Effector memory CD4-positive, alpha-beta T cell (primary cell): ENCODE data around the gene JSRP1.

Experiments
- DNase-seq, 3 donors: peaks; one replicate each; pipeline ENCODE4 v3.0.0-alpha.2; 2020
- H3K27ac ChIP-seq: 2 replicates; pipeline ENCODE4 v1.7.0; 2013; ENCODE audit warnings: mild to moderate bottlenecking, low read length, moderate library complexity; ENCODE audit not compliant: insufficient read depth, poor library complexity, severe bottlenecking
- H3K27me3 ChIP-seq: replicated peaks from 2 replicates; pipeline ENCODE4 v1.7.0; 2013; ENCODE audit warnings: mild to moderate bottlenecking, low read length; ENCODE audit not compliant: insufficient read depth, control insufficient read depth, poor library complexity, severe bottlenecking
- H3K36me3 ChIP-seq: 2 replicates; pipeline ENCODE4 v1.7.0; 2013; ENCODE audit warnings: mild to moderate bottlenecking, low read length, moderate library complexity; ENCODE audit not compliant: control insufficient read depth, insufficient read depth
- H3K4me1 ChIP-seq: 2 replicates; pipeline ENCODE4 v1.7.0; 2013; ENCODE audit warnings: low read length, mild to moderate bottlenecking; ENCODE audit not compliant: control insufficient read depth, insufficient read depth, poor library complexity, severe bottlenecking
- H3K4me3 ChIP-seq: 2 replicates; pipeline ENCODE4 v1.7.0; 2013; ENCODE audit warnings: low read length, low read depth, mild to moderate bottlenecking; ENCODE audit not compliant: insufficient read depth, poor library complexity, severe bottlenecking
- H3K9me3 ChIP-seq: 2 replicates; pipeline ENCODE4 v1.7.0; 2013; ENCODE audit warnings: mild to moderate bottlenecking, low read length, moderate library complexity; ENCODE audit not compliant: control insufficient read depth

The JSRP1 gene

GRCh38 chr19:2225415-2226050, 30.7 kb downstream of the JSRP1 start:
- no peaks in the 10 kb centered on the region for H3K9me3 ChIP-seq
- H3K4me1 ChIP-seq: no peaks in the 10 kb centered on the region

GRCh38 chr19:2224754-2225349, 31.4 kb downstream of the JSRP1 start:
- DNase-seq: no peak
- H3K9me3 ChIP-seq: no peaks in the 10 kb centered on the region
- peaks cover 43% of the 10 kb centered on the region for H3K36me3 ChIP-seq
- H3K27me3 ChIP-seq: no peaks in the 10 kb centered on the region
- H3K4me1 ChIP-seq: no peaks in the 10 kb centered on the region
- no peak overlapping the region for H3K4me3 ChIP-seq
- H3K27ac ChIP-seq: no peak overlapping the region

More at GRCh38 chr19:2225415-2226050, 30.7 kb downstream of the JSRP1 start:
- Histone ChIP-seq H3K36me3 (peaks cover 42% of the 10 kb centered on the region), H3K4me3 (no peak overlapping the region), H3K27ac (no peak overlapping the region), H3K27me3 (no peaks in the 10 kb centered on the region)
- no peak for DNase-seq

- DNase-seq: no peak
- no peak overlapping the region for H3K4me3 ChIP-seq
- H3K4me1 ChIP-seq: no peaks in the 10 kb centered on the region
- H3K36me3 ChIP-seq: peaks cover 40% of the 10 kb centered on the region
- H3K27me3 ChIP-seq: no peaks in the 10 kb centered on the region
- no peak overlapping the region for H3K27ac ChIP-seq
- H3K9me3 ChIP-seq: no peaks in the 10 kb centered on the region
Measured at GRCh38 chr19:2223959-2224358, 32.3 kb downstream of the JSRP1 start.

- Histone ChIP-seq H3K36me3 (peaks cover 38% of the 10 kb centered on the region), H3K4me1 (no peaks in the 10 kb centered on the region), H3K4me3 (no peak overlapping the region), H3K27me3 (no peaks in the 10 kb centered on the region), H3K9me3 (no peaks in the 10 kb centered on the region), H3K27ac (no peak overlapping the region)
- DNase-seq: no peak
Measured at GRCh38 chr19:2223391-2223790, 32.8 kb downstream of the JSRP1 start.

GRCh38 chr19:2221918-2222317, 34.3 kb downstream of the JSRP1 start:
- Histone ChIP-seq H3K27ac (no peak overlapping the region), H3K27me3 (no peaks in the 10 kb centered on the region), H3K4me3 (no peak overlapping the region), H3K36me3 (peaks cover 43% of the 10 kb centered on the region), H3K4me1 (no peaks in the 10 kb centered on the region), H3K9me3 (no peaks in the 10 kb centered on the region)
- DNase-seq: no peak

GRCh38 chr19:2221250-2221831, 34.9 kb downstream of the JSRP1 start:
- Histone ChIP-seq H3K27me3 (no peaks in the 10 kb centered on the region), H3K4me3 (no peak overlapping the region), H3K27ac (no peak overlapping the region), H3K9me3 (no peaks in the 10 kb centered on the region), H3K4me1 (no peaks in the 10 kb centered on the region), H3K36me3 (peaks cover 45% of the 10 kb centered on the region)
- no peak for DNase-seq

- Histone ChIP-seq H3K4me1 (peaks cover 7% of the 10 kb centered on the region), H3K4me3 (no peak overlapping the region), H3K36me3 (peaks cover 29% of the 10 kb centered on the region), H3K27ac (no peak overlapping the region), H3K27me3 (no peaks in the 10 kb centered on the region), H3K9me3 (no peaks in the 10 kb centered on the region)
- no peak for DNase-seq
Measured at GRCh38 chr19:2219726-2220125, 36.5 kb downstream of the JSRP1 start.

- Histone ChIP-seq H3K27me3 (no peaks in the 10 kb centered on the region), H3K9me3 (no peaks in the 10 kb centered on the region), H3K27ac (no peak overlapping the region), H3K4me1 (peaks cover 7% of the 10 kb centered on the region), H3K4me3 (no peak overlapping the region), H3K36me3 (peaks cover 47% of the 10 kb centered on the region)
- DNase-seq: no peak
Measured at GRCh38 chr19:2217591-2217990, 38.6 kb downstream of the JSRP1 start.

GRCh38 chr19:2216361-2217225, 39.6 kb downstream of the JSRP1 start:
- Histone ChIP-seq H3K9me3 (no peaks in the 10 kb centered on the region), H3K27me3 (no peaks in the 10 kb centered on the region), H3K36me3 (peaks cover 49% of the 10 kb centered on the region), H3K27ac (no peak overlapping the region), H3K4me3 (no peak overlapping the region), H3K4me1 (peaks cover 7% of the 10 kb centered on the region)
- DNase-seq: no peak
